Nephron (organoid): Measurements from ENCODE around the gene FGF9.

Source experiments
- H3K27ac Mint-ChIP-seq, 3 experiments: 2 replicates each; pipeline ENCODE4 v1.8.0; 2020; ENCODE audit warnings: mixed read lengths in 3 of 3, mild to moderate bottlenecking in 2 of 3, moderate library complexity in 1 of 3
- H3K27me3 Mint-ChIP-seq: 2 replicates; pipeline ENCODE4 v1.8.0; 2021; ENCODE audit warnings: low read depth, mild to moderate bottlenecking, moderate library complexity, mixed read lengths
- H3K36me3 Mint-ChIP-seq: 2 replicates; pipeline ENCODE4 v1.8.0; 2020; ENCODE audit warnings: low read depth, mixed read lengths
- H3K4me1 Mint-ChIP-seq: 2 replicates; pipeline ENCODE4 v1.8.0; 2020; ENCODE audit warnings: mixed read lengths
- H3K4me3 Mint-ChIP-seq, 3 experiments: 2 replicates each; pipeline ENCODE4 v1.8.0; 2020; ENCODE audit warnings: mild to moderate bottlenecking in 3 of 3, mixed read lengths in 3 of 3, moderate library complexity in 2 of 3
- H3K9me3 Mint-ChIP-seq: 2 replicates; pipeline ENCODE4 v1.8.0; 2020; ENCODE audit warnings: mixed read lengths
- CTCF ChIP-seq, 3 experiments: fragments of 200-600 bp; sonication (generic); IDR thresholded peaks; one replicate each; pipeline ENCODE4 v1.5.0; 2021; ENCODE audit warnings: antibody characterized with exemption in 3 of 3; ENCODE audit not compliant: unreplicated experiment in 3 of 3

Gene FGF9

GRCh38 chr13:21672287-21672680 is 1.4 kb downstream of the FGF9 start:
- Mint-ChIP-seq H3K9me3 (no peaks in the 10 kb centered on the region), H3K27ac (peak overlapping the region; percentile 33 to 73 (median 62)), H3K27me3 (peaks cover 62% of the 10 kb centered on the region)

GRCh38 chr13:21672796-21673538 is 2.1 kb downstream of the FGF9 start:
- Mint-ChIP-seq H3K27ac (peak overlapping the region; percentile 62 to 89 (median 77)), H3K4me3 (peak overlapping the region; percentile 89 to 93 (median 93)), H3K4me1 (peaks cover 47% of the 10 kb centered on the region), H3K36me3 (no peaks in the 10 kb centered on the region), H3K9me3 (no peaks in the 10 kb centered on the region), H3K27me3 (peaks cover 63% of the 10 kb centered on the region)
- no peak for TF ChIP-seq CTCF (IDR thresholded peaks at IDR 0.05; ENCODE audit: unreplicated experiment in 3 of 3)

More at GRCh38 chr13:21672287-21672680, 1.4 kb downstream of the FGF9 start:
- no peak for TF ChIP-seq CTCF (IDR thresholded peaks at IDR 0.05; ENCODE audit: unreplicated experiment in 3 of 3)
- H3K4me3 Mint-ChIP-seq, result peak overlapping the region; percentile 89 to 93 (median 93)
- no peaks in the 10 kb centered on the region for H3K36me3 Mint-ChIP-seq
- H3K4me1 Mint-ChIP-seq, result peaks cover 40% of the 10 kb centered on the region

- H3K27ac Mint-ChIP-seq, result peak overlapping the region; percentile 62 to 89 (median 77)
- peaks cover 64% of the 10 kb centered on the region for H3K27me3 Mint-ChIP-seq
- no peaks in the 10 kb centered on the region for H3K9me3 Mint-ChIP-seq
- peaks cover 44% of the 10 kb centered on the region for H3K4me1 Mint-ChIP-seq
- H3K36me3 Mint-ChIP-seq, result no peaks in the 10 kb centered on the region
- H3K4me3 Mint-ChIP-seq, result peak overlapping the region; percentile 89 to 93 (median 93)
- TF ChIP-seq CTCF (IDR thresholded peaks at IDR 0.05; ENCODE audit: unreplicated experiment in 3 of 3), result peak in 2 of 3 experiments; percentile 23 to 35
These were observed 2.6 kb downstream of the FGF9 start for GRCh38 chr13:21673539-21673788.

GRCh38 chr13:21673789-21674489 is 3.1 kb downstream of the FGF9 start:
- Mint-ChIP-seq H3K27ac (peak overlapping the region in 2 of 3 experiments; percentile 72 to 77), H3K4me1 (peaks cover 39% of the 10 kb centered on the region), H3K36me3 (no peaks in the 10 kb centered on the region), H3K9me3 (no peaks in the 10 kb centered on the region), H3K27me3 (peaks cover 59% of the 10 kb centered on the region), H3K4me3 (peak overlapping the region; percentile 89 to 92 (median 91))
- no peak for TF ChIP-seq CTCF (IDR thresholded peaks at IDR 0.05; ENCODE audit: unreplicated experiment in 3 of 3)

- H3K27ac Mint-ChIP-seq, result peak overlapping the region; percentile 42 to 81 (median 77)
These were observed 3.7 kb downstream of the FGF9 start for GRCh38 chr13:21674490-21675009.

More at GRCh38 chr13:21674490-21675009, 3.7 kb downstream of the FGF9 start:
- peaks cover 57% of the 10 kb centered on the region for H3K27me3 Mint-ChIP-seq
- TF ChIP-seq CTCF (IDR thresholded peaks at IDR 0.05; ENCODE audit: unreplicated experiment in 3 of 3), result no peak
- no peaks in the 10 kb centered on the region for H3K36me3 Mint-ChIP-seq
- H3K4me1 Mint-ChIP-seq, result peaks cover 37% of the 10 kb centered on the region
- peak overlapping the region; percentile 89 to 97 (median 94) for H3K4me3 Mint-ChIP-seq
- no peaks in the 10 kb centered on the region for H3K9me3 Mint-ChIP-seq
